ENCODE measurements around the gene SLC35F4.

Gene SLC35F4

GRCh38 chr14:57847706-57848105 lies 18.2 kb downstream of the SLC35F4 start:
- DNase-seq: no peak

GRCh38 chr14:57847096-57847495 lies 18.8 kb downstream of the SLC35F4 start:
- no peak for DNase-seq

GRCh38 chr14:57846596-57846995 lies 19.3 kb downstream of the SLC35F4 start:
- no peak for DNase-seq

GRCh38 chr14:57845802-57846531 lies 19.9 kb downstream of the SLC35F4 start:
- no peak for DNase-seq

- DNase-seq: no peak
These were observed 20.6 kb downstream of the SLC35F4 start for GRCh38 chr14:57845316-57845715.

- no peak for DNase-seq
These were observed 28.6 kb downstream of the SLC35F4 start for GRCh38 chr14:57837267-57837666.

GRCh38 chr14:57835766-57836165 lies 30.1 kb downstream of the SLC35F4 start:
- no peak for DNase-seq

GRCh38 chr14:57834961-57835360 lies 30.9 kb downstream of the SLC35F4 start:
- no peak for DNase-seq

- no peak for DNase-seq
These were observed 31.8 kb downstream of the SLC35F4 start for GRCh38 chr14:57834001-57834598.

GRCh38 chr14:57833323-57833722 lies 32.6 kb downstream of the SLC35F4 start:
- DNase-seq: no peak

GRCh38 chr14:57831981-57832380 lies 33.9 kb downstream of the SLC35F4 start:
- DNase-seq: no peak

- no peak for DNase-seq
These were observed 37.2 kb downstream of the SLC35F4 start for GRCh38 chr14:57828713-57829112.

- no peak for DNase-seq
These were observed 42.8 kb downstream of the SLC35F4 start for GRCh38 chr14:57823015-57823660.

GRCh38 chr14:57822081-57822480 lies 43.8 kb downstream of the SLC35F4 start:
- no peak for DNase-seq

- DNase-seq: no peak
These were observed 45.3 kb downstream of the SLC35F4 start for GRCh38 chr14:57820581-57820980.

- no peak for DNase-seq
These were observed 47.4 kb downstream of the SLC35F4 start for GRCh38 chr14:57818511-57818910.

- DNase-seq: no peak
These were observed 49.2 kb downstream of the SLC35F4 start for GRCh38 chr14:57816568-57817284.

GRCh38 chr14:57814726-57815125 lies 51.2 kb downstream of the SLC35F4 start:
- DNase-seq: no peak

- DNase-seq: no peak
These were observed 53.2 kb downstream of the SLC35F4 start for GRCh38 chr14:57812741-57813140.

- DNase-seq: no peak
These were observed 53.8 kb downstream of the SLC35F4 start for GRCh38 chr14:57811998-57812546.

GRCh38 chr14:57809808-57810207 lies 56.1 kb downstream of the SLC35F4 start:
- no peak for DNase-seq

- DNase-seq: no peak
These were observed 68.7 kb downstream of the SLC35F4 start for GRCh38 chr14:57797160-57797559.

GRCh38 chr14:57796556-57796955 lies 69.3 kb downstream of the SLC35F4 start:
- no peak for DNase-seq

Measured in NCI-H446 treated with DMSO at 0.1 percent for 48 hours (cell line).